ENCODE data around the gene HLA-DQA2. TPM values are rescaled to one million over a fixed set of nuclear protein-coding genes. Genes with fewer than 3 reads are reported as not detected.
"Not testable (repeated sequence)": the region's sequence is repeated elsewhere in the genome, so short reads cannot be mapped to it uniquely, and the experiment has no call there.

The HLA-DQA2 gene

DNA sequence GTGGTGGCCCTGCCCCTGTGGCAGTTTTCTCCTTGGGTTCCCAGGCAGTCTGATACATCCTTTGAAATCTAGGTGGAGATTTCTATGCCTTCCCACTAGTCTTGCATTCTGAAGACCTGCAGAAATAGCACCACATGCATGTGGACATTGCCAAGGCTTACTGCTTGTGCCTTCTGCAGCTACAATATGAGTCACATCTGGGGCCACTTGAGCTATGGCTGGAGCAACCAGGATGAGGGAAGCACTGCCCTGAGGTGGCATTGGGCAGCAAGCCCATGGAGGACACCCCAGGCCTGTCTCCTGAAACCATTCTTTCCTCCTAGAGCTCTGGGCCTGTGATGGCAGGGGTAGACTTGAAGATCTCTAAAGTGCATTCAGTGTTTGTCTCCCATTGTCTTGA, 37.8 kb downstream of the HLA-DQA2 start:
- Histone ChIP-seq H3K4me3 (ENCODE audit: low read length) (no peak overlapping the region), H3K36me3 (ENCODE audit: insufficient read depth, low read length) (no peaks in the 10 kb centered on the region), H3K4me1 (ENCODE audit: control insufficient read depth, insufficient read depth, low read length) (no peaks in the 10 kb centered on the region), H3K27me3 (ENCODE audit: control insufficient read depth, insufficient read depth, low read length) (peaks cover 35% of the 10 kb centered on the region), H3K9me3 (replicated peaks; ENCODE audit: low read length) (no peaks in the 10 kb centered on the region), H3K4me2 (ENCODE audit: low read length) (no peak overlapping the region), H3K9ac (ENCODE audit: low read depth, low read length) (no peak overlapping the region)

- not testable (repeated sequence) for H3K9me3 ChIP-seq (replicated peaks; ENCODE audit: low read length); H3K9ac ChIP-seq (ENCODE audit: low read depth, low read length); H3K4me2 ChIP-seq (ENCODE audit: low read length); H3K36me3 ChIP-seq (ENCODE audit: insufficient read depth, low read length); H3K4me1 ChIP-seq (ENCODE audit: control insufficient read depth, insufficient read depth, low read length); H3K4me3 ChIP-seq (ENCODE audit: low read length)
- peaks cover 27% of the 10 kb centered on the region for H3K27me3 ChIP-seq (ENCODE audit: control insufficient read depth, insufficient read depth, low read length)
Observed at GRCh38 chr6:32782923-32783322, 41.7 kb downstream of the HLA-DQA2 start.

- peaks cover 19% of the 10 kb centered on the region for H3K27me3 ChIP-seq (ENCODE audit: control insufficient read depth, insufficient read depth, low read length)
- H3K9ac ChIP-seq (ENCODE audit: low read depth, low read length), result no peak overlapping the region
- no peaks in the 10 kb centered on the region for H3K9me3 ChIP-seq (replicated peaks; ENCODE audit: low read length)
- no peaks in the 10 kb centered on the region for H3K4me1 ChIP-seq (ENCODE audit: control insufficient read depth, insufficient read depth, low read length)
- H3K4me2 ChIP-seq (ENCODE audit: low read length), result no peak overlapping the region
- H3K36me3 ChIP-seq (ENCODE audit: insufficient read depth, low read length), result no peaks in the 10 kb centered on the region
- no peak overlapping the region for H3K4me3 ChIP-seq (ENCODE audit: low read length)
Observed at GRCh38 chr6:32785781-32786533, 44.8 kb downstream of the HLA-DQA2 start.

GRCh38 chr6:32790306-32790705, 49.1 kb downstream of the HLA-DQA2 start:
- Histone ChIP-seq H3K9ac (ENCODE audit: low read depth, low read length) (no peak overlapping the region), H3K9me3 (replicated peaks; ENCODE audit: low read length) (no peaks in the 10 kb centered on the region), H3K4me1 (ENCODE audit: control insufficient read depth, insufficient read depth, low read length) (no peaks in the 10 kb centered on the region), H3K36me3 (ENCODE audit: insufficient read depth, low read length) (no peaks in the 10 kb centered on the region), H3K27me3 (ENCODE audit: control insufficient read depth, insufficient read depth, low read length) (peaks cover 48% of the 10 kb centered on the region), H3K4me3 (ENCODE audit: low read length) (no peak overlapping the region), H3K4me2 (ENCODE audit: low read length) (no peak overlapping the region)

DNA sequence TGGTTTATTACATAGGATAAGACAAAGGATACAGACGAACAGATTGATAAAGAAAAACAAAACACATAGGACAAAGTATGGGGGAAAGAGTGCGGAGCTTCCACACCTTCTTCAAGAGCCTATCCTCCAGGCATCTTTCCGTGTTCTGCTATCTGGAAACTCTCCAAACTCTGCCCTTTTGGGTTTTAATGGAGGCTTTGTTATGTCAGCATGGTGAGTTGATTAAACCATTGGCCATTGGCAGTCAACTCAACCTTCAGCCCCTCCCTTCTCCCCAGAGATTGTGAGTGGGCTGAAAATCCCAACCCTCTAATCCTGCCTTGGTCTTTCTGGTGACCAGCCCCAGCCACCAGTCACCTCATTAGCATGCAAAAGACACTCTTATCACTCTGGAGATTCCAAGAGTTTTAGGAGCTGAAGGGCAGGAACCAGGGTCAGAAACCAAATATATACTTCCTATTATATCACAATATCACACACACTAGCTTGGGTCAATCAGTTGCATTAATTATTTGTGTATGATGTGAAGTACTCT, 51.8 kb downstream of the HLA-DQA2 start:
- peaks cover 65% of the 10 kb centered on the region for H3K27me3 ChIP-seq (ENCODE audit: control insufficient read depth, insufficient read depth, low read length)
- no peaks in the 10 kb centered on the region for H3K9me3 ChIP-seq (replicated peaks; ENCODE audit: low read length)
- no peak overlapping the region for H3K4me3 ChIP-seq (ENCODE audit: low read length)
- no peak overlapping the region for H3K9ac ChIP-seq (ENCODE audit: low read depth, low read length)
- peaks cover 7% of the 10 kb centered on the region for H3K4me1 ChIP-seq (ENCODE audit: control insufficient read depth, insufficient read depth, low read length)
- no peak overlapping the region for H3K4me2 ChIP-seq (ENCODE audit: low read length)
- no peaks in the 10 kb centered on the region for H3K36me3 ChIP-seq (ENCODE audit: insufficient read depth, low read length)

- H3K36me3 ChIP-seq (ENCODE audit: insufficient read depth, low read length), result no peaks in the 10 kb centered on the region
- H3K4me3 ChIP-seq (ENCODE audit: low read length), result no peak overlapping the region
- H3K27me3 ChIP-seq (ENCODE audit: control insufficient read depth, insufficient read depth, low read length), result peaks cover 79% of the 10 kb centered on the region
Observed at GRCh38 chr6:32794510-32794909, 53.3 kb downstream of the HLA-DQA2 start.

More at GRCh38 chr6:32794510-32794909, 53.3 kb downstream of the HLA-DQA2 start:
- H3K4me1 ChIP-seq (ENCODE audit: control insufficient read depth, insufficient read depth, low read length), result peaks cover 7% of the 10 kb centered on the region
- no peak overlapping the region for H3K9ac ChIP-seq (ENCODE audit: low read depth, low read length)
- no peaks in the 10 kb centered on the region for H3K9me3 ChIP-seq (replicated peaks; ENCODE audit: low read length)
- no peak overlapping the region for H3K4me2 ChIP-seq (ENCODE audit: low read length)

Small RNA genes lying within 50 kb of the gene (small RNA-seq; reads per million reads assigned to genes)
- gene MIR3135B, result not detected

Measured in skeletal muscle satellite cell (primary cell).